ENCODE measurements around the gene CEACAM1.
"Not testable (repeated sequence)": the region's sequence is repeated elsewhere in the genome, so short reads cannot be mapped to it uniquely, and the experiment has no call there.

The CEACAM1 gene

DNA sequence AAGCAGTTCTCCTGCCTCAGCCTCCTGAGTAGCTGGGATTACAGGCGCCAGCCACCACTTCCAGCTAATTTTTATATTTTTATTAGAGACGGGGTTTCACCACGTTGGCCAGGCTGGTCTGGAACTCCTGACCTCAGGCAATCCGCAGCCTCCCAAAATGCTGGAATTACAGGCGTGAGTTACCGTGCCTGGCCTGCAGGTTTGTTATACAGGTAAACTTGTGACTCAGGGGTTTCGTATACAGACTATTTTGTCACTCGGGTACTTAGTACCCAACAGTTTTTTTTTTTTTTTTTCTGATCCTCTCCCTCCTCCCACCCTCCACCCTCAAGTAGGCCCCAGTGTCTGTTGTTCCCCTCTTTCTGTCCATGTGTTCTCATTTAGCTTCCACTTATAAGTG lies 67.0 kb downstream of the CEACAM1 start:
- not testable (repeated sequence) for ATAC-seq, H3K4me1 Mint-ChIP-seq, H3K4me3 Mint-ChIP-seq

GRCh38 chr19:42459926-42460325 lies 68.4 kb downstream of the CEACAM1 start:
- ATAC-seq (no peak), DNase-seq (no peak)
- H3K27me3 Mint-ChIP-seq = no peaks in the 10 kb centered on the region
- no peaks in the 10 kb centered on the region for H3K9me3 Mint-ChIP-seq
- no peak overlapping the region for H3K4me3 Mint-ChIP-seq
- H3K4me1 Mint-ChIP-seq = peaks cover 14% of the 10 kb centered on the region
- no peak overlapping the region for H3K27ac Mint-ChIP-seq

More for the DNA sequence above, 67.0 kb downstream of the CEACAM1 start:
- not testable (repeated sequence) for H3K27me3 Mint-ChIP-seq, DNase-seq, H3K9me3 Mint-ChIP-seq, H3K27ac Mint-ChIP-seq
